Tibial artery (tissue), 4 donors: Measurements from ENCODE around the gene COQ8B.

Experiments
- DNase-seq, 2 donors: peaks; one replicate each; pipeline ENCODE4 v3.0.0-alpha.2; 2019
- H3K27ac ChIP-seq, 2 donors: fragments of 200-600 bp; sonication (generic) in 1 of 2; 1 replicate in 1 of 2; 2 replicates in 1 of 2; pipeline ENCODE4 v1.5.1; 2018 to 2019; ENCODE audit warnings: mild to moderate bottlenecking in 1 of 2
- H3K27me3 ChIP-seq, 2 donors: fragments of 200-600 bp; sonication (generic) in 1 of 2; one replicate each; pipeline versions ENCODE4 v1.5.1 to v1.6.0; 2016 to 2019
- H3K36me3 ChIP-seq, 3 donors: fragments of 200-600 bp; sonication (generic) in 2 of 3; one replicate each; pipeline ENCODE4 v1.5.1; 2016 to 2019; ENCODE audit warnings: mild to moderate bottlenecking in 2 of 3
- H3K4me1 ChIP-seq, 4 donors: fragments of 200-600 bp; sonication (generic) in 2 of 4; 1 replicate in 3 of 4; 2 replicates in 1 of 4; pipeline ENCODE4 v1.5.1; 2016 to 2019
- H3K4me3 ChIP-seq, 2 donors: fragments of 200-600 bp; sonication (generic) in 1 of 2; 1 replicate in 1 of 2; 2 replicates in 1 of 2; pipeline ENCODE4 v1.5.1; 2018 to 2019; ENCODE audit warnings: mild to moderate bottlenecking in 2 of 2
- H3K9me3 ChIP-seq, 3 donors: fragments of 200-600 bp; sonication (generic) in 1 of 3; one replicate each; pipeline ENCODE4 v1.5.1; 2016 to 2019
- CTCF ChIP-seq, 2 experiments: fragments of 200-600 bp in 1 of 2; fragments of 450-650 bp in 1 of 2; IDR thresholded peaks; one replicate each; pipeline ENCODE4 v1.5.1; 2017 to 2019; ENCODE audit warnings: antibody characterized with exemption in 2 of 2, mild to moderate bottlenecking in 1 of 2, moderate library complexity in 1 of 2
- intact Hi-C: fragments of 100-400 bp; cut with DNase I; formaldehyde crosslinking; loops from one replicate; pipeline ENCODE4 v1.15.0; 2023; ENCODE audit warnings: low total_unique reads

COQ8B gene

GRCh38 chr19:40700083-40700482 lies 16.6 kb downstream of the COQ8B start:
- H3K4me3 ChIP-seq, result no peak overlapping the region
- H3K27ac ChIP-seq, result no peak overlapping the region
- intact Hi-C loops, result no loop called here
- no peak for TF ChIP-seq CTCF (IDR thresholded peaks at IDR 0.05)
- no peak for DNase-seq
- peaks cover 16 to 84% (median 56%) of the 10 kb centered on the region in 3 donors for H3K36me3 ChIP-seq
- no peaks in the 10 kb centered on the region for H3K9me3 ChIP-seq
- no peaks in the 10 kb centered on the region for H3K4me1 ChIP-seq
- H3K27me3 ChIP-seq, result no peaks in the 10 kb centered on the region

GRCh38 chr19:40697007-40697406 lies 19.7 kb downstream of the COQ8B start:
- Histone ChIP-seq H3K27ac (no peak overlapping the region), H3K4me1 (no peaks in the 10 kb centered on the region), H3K4me3 (no peak overlapping the region), H3K9me3 (no peaks in the 10 kb centered on the region), H3K36me3 (peaks cover 0 to 83% (median 39%) of the 10 kb centered on the region in 3 donors), H3K27me3 (no peaks in the 10 kb centered on the region)
- TF ChIP-seq CTCF (IDR thresholded peaks at IDR 0.05), result no peak
- no peak for DNase-seq
- intact Hi-C loops, result no loop called here

GRCh38 chr19:40695881-40696280 lies 20.8 kb downstream of the COQ8B start:
- Histone ChIP-seq H3K36me3 (peaks cover 0 to 72% (median 28%) of the 10 kb centered on the region in 3 donors), H3K4me3 (no peak overlapping the region), H3K27ac (no peak overlapping the region), H3K4me1 (peaks cover 4 to 10% (median 8%) of the 10 kb centered on the region in 4 donors), H3K9me3 (no peaks in the 10 kb centered on the region), H3K27me3 (no peaks in the 10 kb centered on the region)
- intact Hi-C loops, result no loop called here
- DNase-seq, result no peak
- no peak for TF ChIP-seq CTCF (IDR thresholded peaks at IDR 0.05)

- no peak for DNase-seq
- no peak for TF ChIP-seq CTCF (IDR thresholded peaks at IDR 0.05)
These were observed 22.8 kb downstream of the COQ8B start for GRCh38 chr19:40693896-40694295.

GRCh38 chr19:40693150-40693788 lies 23.4 kb downstream of the COQ8B start:
- Histone ChIP-seq H3K9me3 (no peaks in the 10 kb centered on the region), H3K27ac (peak overlapping the region in 1 of 2 donors; percentile 16), H3K4me1 (peaks cover 4 to 31% (median 16%) of the 10 kb centered on the region in 4 donors), H3K4me3 (no peak overlapping the region), H3K27me3 (no peaks in the 10 kb centered on the region), H3K36me3 (peaks cover 0 to 51% (median 14%) of the 10 kb centered on the region in 3 donors)
- intact Hi-C loops, result no loop called here
- no peak for TF ChIP-seq CTCF (IDR thresholded peaks at IDR 0.05)
- no peak for DNase-seq

More at GRCh38 chr19:40693896-40694295, 22.8 kb downstream of the COQ8B start:
- H3K36me3 ChIP-seq, result peaks cover 0 to 53% (median 14%) of the 10 kb centered on the region in 3 donors
- no peak overlapping the region for H3K27ac ChIP-seq
- H3K4me1 ChIP-seq, result peaks cover 4 to 25% (median 12%) of the 10 kb centered on the region in 4 donors
- intact Hi-C loops, result no loop called here
- H3K9me3 ChIP-seq, result no peaks in the 10 kb centered on the region
- H3K27me3 ChIP-seq, result no peaks in the 10 kb centered on the region
- no peak overlapping the region for H3K4me3 ChIP-seq
